Right ventricle myocardium superior (tissue), 1 donor: Measurements from ENCODE around the gene PPT2. TPM values are rescaled to one million over a fixed set of nuclear protein-coding genes. Genes with fewer than 3 reads are reported as not detected.
"Not testable (repeated sequence)": the region's sequence is repeated elsewhere in the genome, so short reads cannot be mapped to it uniquely, and the experiment has no call there.

ENCODE experiments used
- ATAC-seq: fragments of 200-7000 bp; cut with Tn5 transposase; one replicate; pipeline ENCODE4 v1.9.1; 2020; ENCODE audit warnings: mild to moderate bottlenecking; ENCODE audit not compliant: poor library complexity
- DNase-seq: peaks from one replicate; pipeline ENCODE4 v3.0.0-alpha.2; 2020
- intact Hi-C: fragments of 100-400 bp; cut with DNase I; formaldehyde crosslinking; loops from one replicate; pipeline ENCODE4 v1.11.2; 2022
- total RNA-seq: library from RNA; stranded (reverse); fragmentation: NEBNext Ultra II Directional; extraction: Animal tissue kit (Norgen Biotek cat#: 25700); gene quantifications from one replicate; pipeline ENCODE4 v1.2.1, GENCODE V29; 2021
- donor health status: DM: no; HTN: yes; CAD: no; lungs with severe emphysema.

PPT2 gene
- total RNA-seq, 1 donor from 2014 or later = 20.4 TPM

- DNase-seq (no peak), ATAC-seq (no peak)
- intact Hi-C loops = no loop called here
Measured at GRCh38 chr6:32194388-32194787, 40.4 kb downstream of the PPT2 start.

GRCh38 chr6:32194825-32195651 is 41.1 kb downstream of the PPT2 start:
- DNase-seq (no peak), ATAC-seq (no peak)

GRCh38 chr6:32195652-32195901 is 41.6 kb downstream of the PPT2 start:
- intact Hi-C loops = no loop called here
- ATAC-seq = peak; percentile 90
- DNase-seq = peak; percentile 100

More at GRCh38 chr6:32194825-32195651, 41.1 kb downstream of the PPT2 start:
- intact Hi-C loops = no loop called here

- peak; percentile 95 for DNase-seq
- peak; percentile 53 for ATAC-seq
- intact Hi-C loops = no loop called here
Measured at GRCh38 chr6:32195902-32196681, 42.2 kb downstream of the PPT2 start.

GRCh38 chr6:32196682-32197616 is 43.0 kb downstream of the PPT2 start:
- ATAC-seq = no peak
- DNase-seq = peak; percentile 74
- intact Hi-C loops = no loop called here

- no peak for DNase-seq
- ATAC-seq = no peak
- intact Hi-C loops = no loop called here
Measured at GRCh38 chr6:32198345-32198696, 44.4 kb downstream of the PPT2 start.

GRCh38 chr6:32198866-32199265 is 44.9 kb downstream of the PPT2 start:
- ATAC-seq (no peak), DNase-seq (no peak)
- intact Hi-C loops = no loop called here

- ATAC-seq (no peak), DNase-seq (no peak)
- intact Hi-C loops = no loop called here
Measured at GRCh38 chr6:32200711-32201475, 47.0 kb downstream of the PPT2 start.

- DNase-seq (no peak), ATAC-seq (no peak)
- intact Hi-C loops = no loop called here
Measured at GRCh38 chr6:32202186-32202585, 48.2 kb downstream of the PPT2 start.

- ATAC-seq (no peak), DNase-seq (no peak)
- intact Hi-C loops = no loop called here
Measured at GRCh38 chr6:32203426-32204267, 49.7 kb downstream of the PPT2 start.

- DNase-seq (no peak), ATAC-seq (no peak)
- intact Hi-C loops = no loop called here
Measured at GRCh38 chr6:32204268-32204715, 50.4 kb downstream of the PPT2 start.

- intact Hi-C loops = no loop called here
- ATAC-seq (no peak), DNase-seq (no peak)
Measured at GRCh38 chr6:32208996-32209395, 55.1 kb downstream of the PPT2 start.

GRCh38 chr6:32210191-32210601 is 56.3 kb downstream of the PPT2 start:
- ATAC-seq = no peak

GRCh38 chr6:32211432-32211831 is 57.5 kb downstream of the PPT2 start:
- intact Hi-C loops, ATAC-seq: not testable (repeated sequence)

More at GRCh38 chr6:32210191-32210601, 56.3 kb downstream of the PPT2 start:
- intact Hi-C loops = no loop called here
- no peak for DNase-seq

GRCh38 chr6:32212076-32212760 is 58.3 kb downstream of the PPT2 start:
- intact Hi-C loops = no loop called here
- no peak for DNase-seq

More at GRCh38 chr6:32211432-32211831, 57.5 kb downstream of the PPT2 start:
- DNase-seq = not testable (repeated sequence)

More at GRCh38 chr6:32212076-32212760, 58.3 kb downstream of the PPT2 start:
- no peak for ATAC-seq
